Activated T-cell treated with anti-CD3 and anti-CD28 coated beads for 24 hours (primary cell): ENCODE measurements around the gene DNAJC17.

Source experiments
- DNase-seq: peaks from one replicate; pipeline ENCODE4 v3.0.0-alpha.2; 2020; ENCODE audit warnings: low read depth

DNAJC17 gene

GRCh38 chr15:40830884-40831283, 23.6 kb upstream of the DNAJC17 start:
- no peak for DNase-seq

GRCh38 chr15:40829115-40829514, 21.8 kb upstream of the DNAJC17 start:
- no peak for DNase-seq

- no peak for DNase-seq
Observed at GRCh38 chr15:40828447-40829036, 21.3 kb upstream of the DNAJC17 start, which contains the start of gene PPP1R14D. Gene PPP1R14D (minus strand): TSS chr15:40828708. CDS start chr15:40828641, 67 bp downstream.

DNA sequence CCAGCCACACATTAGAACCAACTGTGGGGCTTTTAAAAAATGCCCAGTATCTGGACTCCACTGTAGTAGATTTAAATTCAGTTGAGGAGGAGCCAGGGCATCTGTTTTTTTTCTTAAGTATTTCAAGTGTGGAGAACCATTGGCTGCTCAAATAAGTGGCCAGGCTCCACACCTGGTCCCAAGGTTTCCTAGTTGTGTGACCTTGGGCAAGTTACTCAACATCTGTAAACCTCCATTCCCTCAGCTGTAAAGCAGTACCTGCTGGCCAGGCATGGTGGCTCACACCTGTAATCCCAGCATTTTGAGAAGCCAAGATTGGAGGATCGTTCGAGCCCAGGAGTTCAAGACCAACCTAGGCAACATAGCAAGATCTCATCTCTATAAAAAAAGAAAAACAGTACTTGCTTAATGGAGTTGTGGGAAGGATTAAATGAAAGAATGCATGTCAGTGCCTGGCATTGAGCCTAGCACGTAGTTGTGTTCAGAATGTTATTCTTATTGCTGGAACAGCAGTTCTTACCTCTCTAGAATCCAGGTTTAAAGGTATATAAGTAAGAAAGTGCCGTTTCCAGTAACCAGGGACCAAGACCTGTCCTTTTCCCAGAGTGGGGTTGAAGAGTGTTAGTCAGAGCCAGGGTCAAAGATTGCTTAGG, 19.3 kb upstream of the DNAJC17 start:
- DNase-seq: no peak

DNA sequence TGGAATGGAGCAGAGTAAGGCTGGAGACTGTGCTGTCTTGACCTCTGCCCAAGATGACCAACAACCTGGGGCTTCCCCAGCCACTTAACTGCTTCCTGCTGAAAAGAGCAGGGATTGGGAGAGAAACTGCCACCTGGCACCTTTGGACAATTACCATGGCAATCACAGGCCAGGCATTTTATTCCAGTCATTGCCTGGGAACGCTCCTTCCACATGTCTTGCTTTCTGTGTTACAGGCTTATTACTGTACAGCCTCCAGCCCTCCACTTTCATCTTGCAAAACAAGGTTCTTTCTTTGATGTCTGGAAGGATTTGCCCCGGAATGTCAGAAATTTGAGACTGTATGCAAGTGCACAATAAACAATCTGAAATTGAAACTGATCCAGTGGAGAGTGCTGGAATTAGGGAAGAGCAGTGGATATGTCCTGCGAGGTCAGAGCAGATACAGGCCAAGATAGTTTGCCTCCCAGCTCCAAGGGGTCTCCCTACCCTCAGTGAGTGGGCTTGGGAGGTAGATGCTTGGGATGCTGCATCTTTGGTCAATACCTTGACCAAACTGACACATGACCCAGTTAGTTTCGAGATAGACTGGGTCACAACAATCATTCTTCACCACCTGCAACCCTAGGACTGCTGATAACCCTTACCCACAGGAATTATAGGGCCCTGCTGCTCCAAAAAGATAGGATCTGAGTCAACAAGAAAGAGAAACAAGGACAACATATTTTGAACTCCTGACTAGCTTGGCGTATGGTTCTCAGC, 18.6 kb upstream of the DNAJC17 start:
- no peak for DNase-seq

GRCh38 chr15:40823572-40824343, 16.5 kb upstream of the DNAJC17 start:
- no peak for DNase-seq

- DNase-seq: no peak
Observed at GRCh38 chr15:40821195-40821594, 13.9 kb upstream of the DNAJC17 start.

DNA sequence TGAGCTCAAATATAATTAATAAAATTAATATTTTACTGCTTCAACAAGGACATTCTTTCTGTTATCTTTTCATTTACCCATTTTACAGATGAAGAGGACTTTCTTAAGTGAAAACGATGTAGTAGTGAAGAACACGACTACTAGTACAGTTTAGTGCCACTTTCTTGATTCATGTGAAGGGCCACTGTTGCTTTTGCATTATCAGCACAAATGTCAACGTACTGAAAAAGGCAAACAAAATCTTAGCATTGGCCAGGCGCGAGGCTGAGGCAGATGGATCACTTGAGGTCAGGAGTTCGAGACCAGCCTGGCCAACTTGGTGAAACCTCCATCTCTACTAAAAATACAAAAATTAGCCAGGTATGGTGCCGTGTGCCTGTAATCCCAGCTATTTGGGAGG, 11.8 kb upstream of the DNAJC17 start:
- DNase-seq: no peak

- DNase-seq: no peak
Observed at GRCh38 chr15:40815042-40815698, 7.9 kb upstream of the DNAJC17 start.

DNA sequence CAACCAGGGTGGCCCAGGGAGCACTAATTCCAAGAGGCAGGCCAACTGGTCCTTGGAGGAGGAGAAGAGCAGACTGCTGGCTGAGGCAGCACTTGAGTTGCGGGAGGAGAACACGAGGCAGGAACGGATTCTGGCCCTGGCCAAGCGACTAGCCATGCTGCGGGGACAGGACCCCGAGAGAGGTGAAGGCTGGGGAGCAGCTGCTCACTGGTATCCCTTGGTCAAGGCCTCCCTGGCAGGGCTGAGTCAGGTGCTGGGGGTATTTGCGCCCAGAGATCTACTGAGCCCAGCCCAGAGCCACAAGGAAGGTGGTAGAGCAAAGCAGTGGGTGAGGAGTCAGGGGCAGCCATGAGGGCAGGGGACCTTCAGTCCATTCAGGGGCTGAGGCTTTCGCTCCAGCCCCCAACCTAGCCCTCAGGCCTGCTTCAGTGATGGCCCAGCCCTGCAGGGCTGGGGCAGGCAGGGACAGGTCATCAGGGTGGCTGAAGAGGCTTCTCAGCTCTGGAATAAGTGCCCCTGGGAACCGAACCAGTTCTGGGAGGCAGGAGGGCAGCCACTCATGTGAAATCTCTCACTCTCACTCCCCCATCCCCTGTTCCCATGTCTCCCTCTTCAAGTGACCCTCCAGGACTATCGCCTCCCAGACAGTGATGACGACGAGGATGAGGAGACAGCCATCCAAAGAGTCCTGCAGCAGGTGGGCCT, 5.6 kb upstream of the DNAJC17 start:
- no peak for DNase-seq

- DNase-seq: no peak
Observed at GRCh38 chr15:40808861-40809450, 1.7 kb upstream of the DNAJC17 start.

- DNase-seq: no peak
Observed at GRCh38 chr15:40807888-40808461, 702 bp upstream of the DNAJC17 start.

GRCh38 chr15:40806672-40807027, 623 bp downstream of the DNAJC17 start:
- no peak for DNase-seq

- DNase-seq: no peak
Observed at GRCh38 chr15:40803688-40804087, 3.6 kb downstream of the DNAJC17 start.

- no peak for DNase-seq
Observed at GRCh38 chr15:40803076-40803475, 4.2 kb downstream of the DNAJC17 start.

GRCh38 chr15:40799523-40799922, 7.8 kb downstream of the DNAJC17 start:
- no peak for DNase-seq

DNA sequence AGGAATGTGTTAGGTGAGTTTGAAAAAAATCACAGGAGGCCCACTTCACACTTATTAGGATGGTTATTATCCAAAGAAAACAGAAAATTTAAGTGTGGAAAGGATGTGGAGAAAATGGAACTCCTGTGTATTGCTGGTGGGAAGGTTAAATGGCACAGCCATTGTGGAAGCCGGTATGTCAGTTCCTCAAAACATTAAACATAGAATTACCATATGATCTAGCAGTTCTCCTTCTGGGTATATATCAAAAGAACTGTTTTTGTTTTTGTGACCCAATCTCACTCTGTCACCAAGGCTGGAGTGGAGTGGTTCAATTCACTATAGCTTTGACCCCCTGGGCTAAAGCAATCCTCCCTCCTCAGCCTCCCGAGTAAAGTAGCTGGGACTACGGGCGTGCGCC, 10.8 kb downstream of the DNAJC17 start:
- DNase-seq: no peak

DNA sequence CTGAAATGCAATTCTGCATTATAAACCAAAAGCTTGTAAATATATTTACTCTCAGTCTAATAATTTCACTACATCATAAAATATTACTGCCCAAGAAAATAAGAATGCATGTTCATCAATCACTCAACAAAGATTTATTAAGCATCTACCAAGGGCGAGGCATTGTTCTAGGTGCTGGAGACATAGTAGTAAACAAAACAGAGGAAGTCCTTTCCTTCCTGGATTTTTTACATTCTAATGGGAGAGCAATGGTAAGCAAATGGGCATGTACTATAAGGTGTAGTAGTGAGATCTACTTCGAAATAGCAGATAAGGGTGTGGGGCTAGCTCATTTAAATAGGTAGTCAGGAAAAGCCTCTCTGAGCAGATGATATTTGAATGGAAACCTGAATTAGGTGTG, 11.2 kb downstream of the DNAJC17 start:
- DNase-seq: no peak

- DNase-seq: no peak
Observed at GRCh38 chr15:40793216-40793989, 13.9 kb downstream of the DNAJC17 start.

GRCh38 chr15:40792394-40792793, 14.9 kb downstream of the DNAJC17 start:
- no peak for DNase-seq
